Adrenal gland (tissue), 12 donors: ENCODE results near the gene TRIO. TPM values are rescaled to one million over a fixed set of nuclear protein-coding genes. Genes with fewer than 3 reads are reported as not detected.

Experiments
- DNase-seq, 7 donors: peaks; one replicate each; pipeline ENCODE4 v3.0.0-alpha.2; 2019 to 2020
- H3K27ac ChIP-seq, 5 donors: fragments of 200-600 bp; sonication (generic) in 4 of 5; 1 replicate in 3 of 5; 2 replicates in 2 of 5; pipeline versions ENCODE4 v1.5.1 to v1.8.0; 2016 to 2020; ENCODE audit warnings: mild to moderate bottlenecking in 1 of 5
- H3K27me3 ChIP-seq: fragments of 200-600 bp; 2 replicates; pipeline ENCODE4 v1.8.0; 2021
- H3K36me3 ChIP-seq, 2 donors: fragments of 200-600 bp; replicated peaks in 1 of 2; 1 replicate in 1 of 2; 2 replicates in 1 of 2; pipeline versions ENCODE4 v1.5.1 to v1.8.0; 2018 to 2022
- H3K4me1 ChIP-seq, 2 donors: fragments of 200-600 bp; replicated peaks in 1 of 2; 1 replicate in 1 of 2; 2 replicates in 1 of 2; pipeline versions ENCODE4 v1.5.1 to v1.8.0; 2018 to 2021
- H3K4me3 ChIP-seq, 4 donors: fragments of 200-600 bp; sonication (generic) in 3 of 4; one replicate each; pipeline ENCODE4 v1.5.1; 2016 to 2018
- H3K9me3 ChIP-seq, 3 donors: fragments of 200-600 bp; sonication (generic) in 1 of 3; replicated peaks in 1 of 3; 1 replicate in 2 of 3; 2 replicates in 1 of 3; pipeline versions ENCODE4 v1.5.1 to v1.8.0; 2016 to 2021
- POLR2A ChIP-seq, 2 donors: fragments of 450-650 bp; IDR thresholded peaks; one replicate each; pipeline ENCODE4 v1.6.1; 2017; ENCODE audit warnings: antibody characterized with exemption in 2 of 2, mild to moderate bottlenecking in 2 of 2, moderate library complexity in 1 of 2
- WGBS, 4 donors: extraction: QIAGEN DNeasy Blood & Tissue Kit in 2 of 4; methylation state at CpG; one replicate each; pipeline versions ENCODE4 v1.1.5 to v1.1.7; 2013 to 2017; 5-methylcytosine and 5-hydroxymethylcytosine counted together
- intact Hi-C, 2 donors: fragments of 100-400 bp; cut with DNase I; formaldehyde crosslinking; loops; one replicate each; pipeline versions ENCODE4 v1.14.1 to v1.15.0; 2022 to 2023
- polyA plus RNA-seq, 3 donors: library from polyadenylated mRNA; stranded (reverse); fragments of 200-250 nt in 2 of 3; fragments of 350-450 nt in 1 of 3; fragmentation: Illumina TruSeq in 1 of 3; extraction: RNeasy Lipid Tissue Mini Kit (QIAGEN cat#74804) in 1 of 3; gene quantifications; one replicate each; pipeline ENCODE4 v1.2.3, GENCODE V29; 2013 to 2014
- total RNA-seq, 9 donors: library from RNA; depleted of rRNA in 4 of 9; stranded (reverse); fragments of >200 nt in 4 of 9; fragments of 120-200 nt in 1 of 9; fragmentation: NEBNext Ultra II Directional in 1 of 9; extraction: Animal tissue kit (Norgen Biotek cat#: 25700) in 1 of 9; gene quantifications; one replicate each; pipeline versions ENCODE4 v1.1.0 to v1.2.4, GENCODE V29; 2013 to 2023
- TF ChIP-seq, protein P1 (sequence below), 6 experiments: fragments of 450-650 bp in 4 of 6; fragments of 200-600 bp in 2 of 6; sonication (generic) in 1 of 6; IDR thresholded peaks; 1 replicate in 5 of 6; 2 replicates in 1 of 6; pipeline versions ENCODE4 v1.5.1 to v1.8.0; 2016 to 2021; ENCODE audit warnings: antibody characterized with exemption in 6 of 6, mild to moderate bottlenecking in 2 of 6, moderate library complexity in 1 of 6
- donor health status: healthy with polysubstance abuse.
- donor health status: Bipolar disorder and iron deficiency.
- donor health status: DM: yes; HTN: yes; CAD: no.
- donor health status: DM: no; HTN: no; CAD: no.
- donor health status: DM: no; HTN: no; CAD: no.
- donor health status: DM: yes; HTN: yes; CAD: no.

Gene TRIO
- total and polyA plus RNA-seq, 12 donors: 27.3 to 109 (median 72.4) TPM

DNA sequence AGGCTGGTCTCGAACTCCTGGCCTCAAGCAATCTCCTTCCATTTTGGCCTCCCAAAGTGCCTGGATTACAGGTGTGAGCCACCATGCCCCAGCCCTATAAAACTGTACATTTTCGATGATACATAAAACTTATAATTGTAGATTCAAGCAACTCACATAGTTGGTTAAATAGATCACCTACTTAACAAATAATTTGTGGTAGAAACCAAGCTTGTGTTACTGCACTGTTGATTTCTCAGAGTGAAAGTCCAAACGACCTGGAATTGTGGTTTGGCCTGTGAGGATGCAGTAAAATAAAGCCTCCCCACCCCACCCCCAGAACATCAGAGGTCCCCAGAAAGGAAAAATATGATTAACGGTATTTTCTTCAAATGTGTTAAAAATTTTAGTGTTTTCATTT lies 92.7 kb downstream of the TRIO start:
- Histone ChIP-seq H3K4me1 (peaks cover 6 to 16% of the 10 kb centered on the region in 2 donors), H3K36me3 (no peaks in the 10 kb centered on the region), H3K9me3 (no peaks in the 10 kb centered on the region), H3K27me3 (no peaks in the 10 kb centered on the region), H3K27ac (no peak overlapping the region), H3K4me3 (no peak overlapping the region)
- intact Hi-C loops: no loop called here
- DNase-seq: no peak
- TF ChIP-seq, protein P1, sequence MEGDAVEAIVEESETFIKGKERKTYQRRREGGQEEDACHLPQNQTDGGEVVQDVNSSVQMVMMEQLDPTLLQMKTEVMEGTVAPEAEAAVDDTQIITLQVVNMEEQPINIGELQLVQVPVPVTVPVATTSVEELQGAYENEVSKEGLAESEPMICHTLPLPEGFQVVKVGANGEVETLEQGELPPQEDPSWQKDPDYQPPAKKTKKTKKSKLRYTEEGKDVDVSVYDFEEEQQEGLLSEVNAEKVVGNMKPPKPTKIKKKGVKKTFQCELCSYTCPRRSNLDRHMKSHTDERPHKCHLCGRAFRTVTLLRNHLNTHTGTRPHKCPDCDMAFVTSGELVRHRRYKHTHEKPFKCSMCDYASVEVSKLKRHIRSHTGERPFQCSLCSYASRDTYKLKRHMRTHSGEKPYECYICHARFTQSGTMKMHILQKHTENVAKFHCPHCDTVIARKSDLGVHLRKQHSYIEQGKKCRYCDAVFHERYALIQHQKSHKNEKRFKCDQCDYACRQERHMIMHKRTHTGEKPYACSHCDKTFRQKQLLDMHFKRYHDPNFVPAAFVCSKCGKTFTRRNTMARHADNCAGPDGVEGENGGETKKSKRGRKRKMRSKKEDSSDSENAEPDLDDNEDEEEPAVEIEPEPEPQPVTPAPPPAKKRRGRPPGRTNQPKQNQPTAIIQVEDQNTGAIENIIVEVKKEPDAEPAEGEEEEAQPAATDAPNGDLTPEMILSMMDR (IDR thresholded peaks at IDR 0.05): no peak
- no peak for TF ChIP-seq POLR2A (IDR thresholded peaks at IDR 0.05)
- WGBS, 4 donors: 85 to 90% (median 89%) methylated on average over 4 of the region's 4 CpGs

GRCh38 chr5:14236757-14237156 lies 93.6 kb downstream of the TRIO start:
- no peaks in the 10 kb centered on the region for H3K9me3 ChIP-seq
- 91 to 96% (median 93%) methylated on average over 3 of the region's 3 CpGs for WGBS, 4 donors
- intact Hi-C loops: no loop called here
- TF ChIP-seq POLR2A (IDR thresholded peaks at IDR 0.05): no peak
- TF ChIP-seq, protein P1 (IDR thresholded peaks at IDR 0.05): no peak
- H3K4me3 ChIP-seq: no peak overlapping the region
- no peak for DNase-seq
- H3K36me3 ChIP-seq: no peaks in the 10 kb centered on the region
- H3K4me1 ChIP-seq: peaks cover 6 to 16% of the 10 kb centered on the region in 2 donors
- no peaks in the 10 kb centered on the region for H3K27me3 ChIP-seq
- H3K27ac ChIP-seq: no peak overlapping the region

GRCh38 chr5:14237317-14238086 lies 94.4 kb downstream of the TRIO start:
- no peaks in the 10 kb centered on the region for H3K27me3 ChIP-seq
- no peaks in the 10 kb centered on the region for H3K36me3 ChIP-seq
- 70 to 78% (median 74%) methylated on average over 12 of the region's 12 CpGs for whole genome bisulfite sequencing, 4 donors
- no peaks in the 10 kb centered on the region for H3K9me3 ChIP-seq
- no peak for TF ChIP-seq POLR2A (IDR thresholded peaks at IDR 0.05)
- TF ChIP-seq, protein P1 (IDR thresholded peaks at IDR 0.05): no peak
- intact Hi-C loops: no loop called here
- H3K4me3 ChIP-seq: no peak overlapping the region
- no peak for DNase-seq
- H3K4me1 ChIP-seq: peaks cover 6 to 16% of the 10 kb centered on the region in 2 donors
- peak overlapping the region in 1 of 5 donors; percentile 32 for H3K27ac ChIP-seq

DNA sequence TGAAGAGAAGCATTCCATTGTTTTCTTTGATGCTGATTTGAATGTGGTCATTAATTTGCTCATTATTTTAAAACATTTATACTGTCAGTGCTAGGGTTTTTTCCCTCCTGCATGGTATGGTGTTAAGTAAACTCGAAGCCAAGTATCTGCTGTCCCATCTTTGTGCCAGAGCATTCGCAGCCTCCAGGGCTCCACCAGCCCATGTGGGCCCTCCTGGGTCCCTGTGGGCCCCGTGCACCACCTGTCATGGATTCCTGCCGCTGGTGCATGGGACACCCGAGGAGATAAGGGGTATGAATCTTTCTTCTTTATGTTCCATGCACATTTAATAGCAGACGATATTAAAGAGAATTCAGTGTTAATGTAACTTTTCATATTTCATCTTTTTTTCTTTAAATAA lies 95.1 kb downstream of the TRIO start:
- Histone ChIP-seq H3K4me3 (no peak overlapping the region), H3K9me3 (no peaks in the 10 kb centered on the region), H3K36me3 (no peaks in the 10 kb centered on the region), H3K27ac (no peak overlapping the region), H3K4me1 (peaks cover 6 to 16% of the 10 kb centered on the region in 2 donors), H3K27me3 (no peaks in the 10 kb centered on the region)
- 80 to 87% (median 84%) methylated on average over 6 of the region's 6 CpGs for WGBS, 4 donors
- intact Hi-C loops: no loop called here
- no peak for DNase-seq
- TF ChIP-seq POLR2A (IDR thresholded peaks at IDR 0.05): no peak

DNA sequence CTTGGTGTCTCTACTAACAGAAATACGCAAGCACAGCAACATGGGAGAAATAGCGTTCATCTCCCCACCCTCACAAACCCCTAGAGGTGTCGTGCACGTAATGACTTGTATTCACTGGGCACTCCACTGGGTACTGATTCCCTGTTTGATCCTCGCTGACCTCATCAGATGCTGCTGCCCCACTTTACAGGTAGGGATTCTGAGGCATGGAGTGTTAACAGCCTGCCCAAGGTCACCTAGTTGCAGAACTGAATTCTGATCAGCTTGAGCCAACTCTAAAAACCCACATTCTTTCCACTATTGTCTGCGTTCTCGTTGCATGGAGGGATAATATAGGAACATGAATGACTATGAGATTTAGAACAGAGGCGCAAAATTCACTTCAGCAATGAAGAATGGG lies 96.3 kb downstream of the TRIO start:
- no peaks in the 10 kb centered on the region for H3K27me3 ChIP-seq
- no peak for DNase-seq
- TF ChIP-seq POLR2A (IDR thresholded peaks at IDR 0.05): no peak
- TF ChIP-seq, protein P1 (IDR thresholded peaks at IDR 0.05): no peak
- H3K9me3 ChIP-seq: no peaks in the 10 kb centered on the region
- H3K4me3 ChIP-seq: no peak overlapping the region
- no peaks in the 10 kb centered on the region for H3K36me3 ChIP-seq
- peaks cover 6 to 16% of the 10 kb centered on the region in 2 donors for H3K4me1 ChIP-seq
- 92 to 95% (median 93%) methylated on average over 8 of the region's 8 CpGs for WGBS, 4 donors
- no peak overlapping the region for H3K27ac ChIP-seq
- intact Hi-C loops: no loop called here
